SU-DHL-6 (cell line): ENCODE results near the gene SCN2B.

ENCODE experiments used
- H2AFZ ChIP-seq: fragments of 200-600 bp; sonication (generic); 2 replicates; pipeline ENCODE4 v1.6.1; 2014; ENCODE audit warnings: low read depth, mild to moderate bottlenecking, moderate library complexity, mixed read lengths, antibody characterized with exemption, low read length; ENCODE audit not compliant: severe bottlenecking
- H3F3A ChIP-seq: fragments of 200-600 bp; shearing (Covaris generic); 2 replicates; pipeline ENCODE4 v1.6.0; 2016; ENCODE audit warnings: antibody characterized with exemption, mild to moderate bottlenecking; ENCODE audit not compliant: insufficient read depth
- H3K27ac ChIP-seq: fragments of 200-600 bp; sonication (generic); 2 replicates; pipeline ENCODE4 v1.5.1; 2016; ENCODE audit warnings: low read depth, mild to moderate bottlenecking, low read length, moderate library complexity, mixed read lengths
- H3K27me3 ChIP-seq: fragments of 200-600 bp; sonication (generic), shearing (Covaris generic); 2 replicates; pipeline ENCODE4 v1.6.0; 2014; ENCODE audit warnings: mild to moderate bottlenecking, low read length
- H3K36me3 ChIP-seq: fragments of 200-600 bp; sonication (generic); 2 replicates; pipeline ENCODE4 v1.6.1; 2014; ENCODE audit warnings: mild to moderate bottlenecking, low read length, mixed read lengths
- H3K4me2 ChIP-seq: fragments of 300-600, 200-600 bp; shearing (Covaris generic), sonication (generic); 2 replicates; pipeline ENCODE4 v1.6.0; 2014; ENCODE audit warnings: low read length, low read depth, mild to moderate bottlenecking; ENCODE audit not compliant: poor library complexity, severe bottlenecking
- H3K4me3 ChIP-seq: fragments of 200-600 bp; sonication (generic); 2 replicates; pipeline ENCODE4 v1.5.1; 2014; ENCODE audit warnings: antibody characterized with exemption, low read length, mild to moderate bottlenecking, mixed read lengths; ENCODE audit not compliant: insufficient read depth, poor library complexity, severe bottlenecking
- H3K79me2 ChIP-seq: fragments of 200-600 bp; sonication (generic); 2 replicates; pipeline ENCODE4 v1.6.1; 2014; ENCODE audit warnings: mild to moderate bottlenecking, low read length, moderate library complexity; ENCODE audit not compliant: insufficient read depth
- H3K9ac ChIP-seq: fragments of 200-600 bp; sonication (generic); 2 replicates; pipeline ENCODE4 v1.7.0; 2014; ENCODE audit warnings: mild to moderate bottlenecking, low read length
- H3K9me2 ChIP-seq: fragments of 200-600 bp; sonication (generic); replicated peaks from 2 replicates; pipeline ENCODE4 v1.6.1; 2014; ENCODE audit warnings: low read length; ENCODE audit not compliant: insufficient read depth
- H3K9me3 ChIP-seq: fragments of 200-600 bp; sonication (generic); 2 replicates; pipeline ENCODE4 v1.6.1; 2014; ENCODE audit warnings: low read length, mixed read lengths; ENCODE audit not compliant: insufficient read depth
- H4K20me1 ChIP-seq: fragments of 200-600 bp; sonication (generic); 2 replicates; pipeline ENCODE4 v1.6.1; 2014; ENCODE audit warnings: low read depth, mild to moderate bottlenecking, antibody characterized with exemption, low read length, moderate library complexity, mixed read lengths
- CTCF ChIP-seq: fragments of 200-600 bp; sonication (generic); IDR thresholded peaks from one replicate; pipeline ENCODE4 v1.5.1; 2017; ENCODE audit warnings: antibody characterized with exemption, mild to moderate bottlenecking, low read length, moderate library complexity; ENCODE audit not compliant: insufficient read depth, poor library complexity, severe bottlenecking
- EZH2phosphoT487 ChIP-seq: fragments of 200-600 bp; sonication (generic), shearing (Covaris generic); conservative IDR thresholded peaks from 2 replicates; pipeline ENCODE4 v1.6.1; 2018; ENCODE audit warnings: mild to moderate bottlenecking, antibody characterized with exemption, low read length, moderate library complexity, mixed read lengths

SCN2B gene

GRCh38 chr11:118215262-118215661, 38.8 kb upstream of the SCN2B start:
- Histone ChIP-seq H3F3A (no peaks in the 10 kb centered on the region), H3K79me2 (no peaks in the 10 kb centered on the region), H3K9me3 (no peaks in the 10 kb centered on the region), H3K9me2 (no peaks in the 10 kb centered on the region), H3K4me3 (no peak overlapping the region), H3K9ac (no peak overlapping the region), H3K27ac (no peak overlapping the region), H2AFZ (no peak overlapping the region), H4K20me1 (no peaks in the 10 kb centered on the region), H3K27me3 (no peaks in the 10 kb centered on the region), H3K36me3 (no peaks in the 10 kb centered on the region), H3K4me2 (peak overlapping the region; percentile 35)
- TF ChIP-seq CTCF (no peak), EZH2phosphoT487 (no peak)

GRCh38 chr11:118214210-118214914, 37.9 kb upstream of the SCN2B start:
- Histone ChIP-seq H3K4me2 (peak overlapping the region; percentile 35), H2AFZ (no peak overlapping the region), H3K27me3 (no peaks in the 10 kb centered on the region)

DNA sequence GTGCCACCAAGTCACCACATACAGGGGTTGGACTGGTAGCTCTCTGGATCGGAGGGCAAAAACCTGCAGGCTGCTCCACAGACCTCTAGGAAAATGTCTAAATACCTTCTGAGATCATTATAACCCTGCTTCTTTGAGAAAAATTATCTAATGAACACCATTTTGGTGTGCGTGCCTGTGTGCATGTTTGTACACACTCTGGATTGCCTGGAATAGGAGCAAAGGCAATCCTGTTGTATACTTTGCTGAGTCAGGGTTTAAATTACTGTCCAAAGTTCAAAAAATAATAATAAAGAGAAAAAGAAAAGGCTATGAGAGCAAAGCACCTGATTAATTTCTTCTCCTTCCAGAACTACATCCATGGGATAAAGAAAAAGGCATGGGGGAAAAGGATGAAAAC, 37.3 kb upstream of the SCN2B start:
- no peaks in the 10 kb centered on the region for H3K9me2 ChIP-seq

More at GRCh38 chr11:118214210-118214914, 37.9 kb upstream of the SCN2B start:
- H3K79me2 ChIP-seq: no peaks in the 10 kb centered on the region
- H3K9me2 ChIP-seq: no peaks in the 10 kb centered on the region
- H4K20me1 ChIP-seq: no peaks in the 10 kb centered on the region
- TF ChIP-seq CTCF (no peak), EZH2phosphoT487 (no peak)
- no peaks in the 10 kb centered on the region for H3K36me3 ChIP-seq
- H3K9ac ChIP-seq: no peak overlapping the region
- peak overlapping the region; percentile 15; the same call in 1 of the 2 replicates for H3K27ac ChIP-seq
- H3F3A ChIP-seq: no peaks in the 10 kb centered on the region
- no peaks in the 10 kb centered on the region for H3K9me3 ChIP-seq
- no peak overlapping the region for H3K4me3 ChIP-seq

More for the DNA sequence above, 37.3 kb upstream of the SCN2B start:
- Histone ChIP-seq H3K4me2 (peak overlapping the region; percentile 35), H3K4me3 (no peak overlapping the region), H3K79me2 (no peaks in the 10 kb centered on the region), H4K20me1 (no peaks in the 10 kb centered on the region), H3F3A (no peaks in the 10 kb centered on the region; the same call in 1 of the 2 replicates), H3K27ac (no peak overlapping the region), H3K27me3 (no peaks in the 10 kb centered on the region), H2AFZ (no peak overlapping the region), H3K9me3 (no peaks in the 10 kb centered on the region), H3K36me3 (no peaks in the 10 kb centered on the region), H3K9ac (no peak overlapping the region)
- no peak for TF ChIP-seq EZH2phosphoT487
- no peak for TF ChIP-seq CTCF
